Gastroesophageal sphincter (tissue), 3 donors: ENCODE data around the gene MTMR2.

Experiments
- CTCF ChIP-seq, 4 experiments: fragments of 200-600 bp in 2 of 4; fragments of 450-650 bp in 2 of 4; sonication (generic) in 1 of 4; IDR thresholded peaks; one replicate each; pipeline ENCODE4 v1.5.1; 2017 to 2019; ENCODE audit warnings: antibody characterized with exemption in 4 of 4, mild to moderate bottlenecking in 2 of 4, moderate library complexity in 2 of 4
- POLR2AphosphoS5 ChIP-seq: sonication (generic); formaldehyde crosslinking; IDR thresholded peaks from one replicate; pipeline ENCODE4 v1.6.1; 2017; ENCODE audit warnings: antibody characterized with exemption

- no peak for TF ChIP-seq POLR2AphosphoS5
- no peak for TF ChIP-seq CTCF (IDR thresholded peaks at IDR 0.05)
Observed at GRCh38 chr11:95892892-95893570, 30.9 kb downstream of the MTMR2 start.
